GM12865 (cell line): Measurements from ENCODE around the gene POU5F2.
A peak's percentile ranks its signal among the peaks of the same experiment; 100 is the strongest.

Experiments
- DNase-seq: peaks from one replicate; pipeline ENCODE4 v3.0.0; 2010; ENCODE audit warnings: low read depth
- H3K4me3 ChIP-seq: 2 replicates; pipeline ENCODE4 v1.5.1; 2011; ENCODE audit warnings: mild to moderate bottlenecking, low read depth, low read length, control low read depth
- TF ChIP-seq, protein P1 (sequence below): IDR thresholded peaks from 2 replicates; pipeline ENCODE4 v1.5.1; 2011; ENCODE audit warnings: low read length, control low read depth, low read depth, inconsistent platforms; ENCODE audit not compliant: insufficient read depth; ENCODE audit errors: missing control alignments

POU5F2 gene

DNA sequence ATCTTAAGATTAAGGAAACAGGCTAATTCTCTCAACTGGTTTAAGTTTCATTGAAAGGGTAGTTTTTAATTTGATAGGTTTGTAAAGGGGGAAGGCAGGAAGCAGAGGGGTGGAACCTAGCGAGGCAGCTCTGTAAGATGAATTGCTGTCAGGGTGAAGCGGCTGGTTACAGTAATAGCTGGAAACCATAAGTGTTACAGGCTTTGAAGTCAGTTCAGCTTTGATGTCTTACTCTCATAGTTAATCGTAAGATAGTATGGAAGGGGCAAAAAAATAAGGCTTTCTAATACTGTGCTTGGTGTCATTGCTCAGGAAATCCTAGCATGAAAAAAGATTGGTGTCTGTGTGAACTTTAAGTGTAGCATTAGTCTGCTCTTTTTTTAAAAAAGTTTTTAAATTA, 20.3 kb downstream of the POU5F2 start:
- DNase-seq, result peak; percentile 9
- TF ChIP-seq, protein P1, sequence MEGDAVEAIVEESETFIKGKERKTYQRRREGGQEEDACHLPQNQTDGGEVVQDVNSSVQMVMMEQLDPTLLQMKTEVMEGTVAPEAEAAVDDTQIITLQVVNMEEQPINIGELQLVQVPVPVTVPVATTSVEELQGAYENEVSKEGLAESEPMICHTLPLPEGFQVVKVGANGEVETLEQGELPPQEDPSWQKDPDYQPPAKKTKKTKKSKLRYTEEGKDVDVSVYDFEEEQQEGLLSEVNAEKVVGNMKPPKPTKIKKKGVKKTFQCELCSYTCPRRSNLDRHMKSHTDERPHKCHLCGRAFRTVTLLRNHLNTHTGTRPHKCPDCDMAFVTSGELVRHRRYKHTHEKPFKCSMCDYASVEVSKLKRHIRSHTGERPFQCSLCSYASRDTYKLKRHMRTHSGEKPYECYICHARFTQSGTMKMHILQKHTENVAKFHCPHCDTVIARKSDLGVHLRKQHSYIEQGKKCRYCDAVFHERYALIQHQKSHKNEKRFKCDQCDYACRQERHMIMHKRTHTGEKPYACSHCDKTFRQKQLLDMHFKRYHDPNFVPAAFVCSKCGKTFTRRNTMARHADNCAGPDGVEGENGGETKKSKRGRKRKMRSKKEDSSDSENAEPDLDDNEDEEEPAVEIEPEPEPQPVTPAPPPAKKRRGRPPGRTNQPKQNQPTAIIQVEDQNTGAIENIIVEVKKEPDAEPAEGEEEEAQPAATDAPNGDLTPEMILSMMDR, result no peak

DNA sequence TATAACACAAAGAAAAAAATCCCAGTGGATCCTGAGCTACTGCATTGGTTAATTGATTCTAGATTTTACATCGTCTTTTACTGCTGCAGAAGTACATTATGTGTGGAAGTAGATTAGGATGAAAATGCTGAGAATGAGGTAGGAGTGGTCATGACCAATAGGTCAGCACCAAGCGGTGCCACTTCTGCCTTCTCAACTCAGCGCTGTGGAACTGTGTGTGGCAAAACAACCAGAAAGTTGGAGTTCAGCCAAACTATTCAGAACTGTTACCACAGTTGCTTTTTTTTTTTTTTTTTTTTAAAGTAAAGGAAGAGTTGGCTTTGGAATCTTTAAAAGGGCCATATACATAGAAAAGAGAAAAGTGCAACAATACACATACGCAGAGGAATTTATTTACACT, 24.2 kb downstream of the POU5F2 start:
- no peak overlapping the region for H3K4me3 ChIP-seq
- TF ChIP-seq, protein P1, result no peak
- DNase-seq, result no peak

More for the DNA sequence above, 20.3 kb downstream of the POU5F2 start:
- no peak overlapping the region for H3K4me3 ChIP-seq

DNA sequence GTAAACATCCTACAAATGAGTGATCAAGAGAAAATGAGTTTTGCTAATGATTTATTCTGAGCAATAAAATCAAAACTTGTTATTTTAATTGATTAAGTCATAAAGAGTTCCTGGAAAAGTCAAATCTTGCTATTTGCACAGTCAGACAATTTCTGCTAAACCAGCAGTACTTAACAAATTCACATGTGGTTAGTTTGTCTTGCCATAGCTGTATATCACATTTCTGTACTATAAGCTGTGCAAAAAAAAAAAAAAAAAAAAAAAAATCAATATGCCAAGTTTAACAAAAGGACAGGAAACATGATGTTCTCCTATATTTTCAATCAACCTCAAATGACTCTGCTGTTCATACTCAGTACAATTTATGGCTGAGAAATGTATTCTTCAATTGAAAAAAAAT, 24.9 kb downstream of the POU5F2 start:
- no peak for DNase-seq
- TF ChIP-seq, protein P1, result no peak
- H3K4me3 ChIP-seq, result no peak overlapping the region

DNA sequence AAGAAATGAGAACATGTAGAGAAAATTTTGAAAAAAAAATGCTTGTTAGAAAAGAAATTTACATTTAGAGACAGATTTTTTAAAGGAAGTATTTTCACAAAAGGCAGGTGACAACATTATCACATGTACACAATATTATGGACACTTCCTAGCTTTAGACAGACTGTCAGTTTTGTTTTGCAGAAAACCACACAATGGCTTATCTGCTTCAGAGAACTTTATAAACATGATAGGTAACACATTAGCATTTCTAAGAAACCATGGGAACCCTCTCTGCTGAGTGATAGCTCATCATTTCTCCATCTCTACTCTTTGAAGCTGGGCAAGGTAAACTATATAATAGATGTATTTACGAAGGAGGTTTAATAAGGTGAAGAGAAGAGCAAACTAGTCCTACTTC, 25.6 kb downstream of the POU5F2 start:
- H3K4me3 ChIP-seq, result no peak overlapping the region
- TF ChIP-seq, protein P1, result no peak
- DNase-seq, result no peak

GRCh38 chr5:93715327-93715726, 26.1 kb downstream of the POU5F2 start:
- DNase-seq, result no peak
- TF ChIP-seq, protein P1, result no peak
- H3K4me3 ChIP-seq, result no peak overlapping the region

GRCh38 chr5:93708442-93708841, 33.0 kb downstream of the POU5F2 start:
- DNase-seq, result no peak
- no peak overlapping the region for H3K4me3 ChIP-seq
- TF ChIP-seq, protein P1, result no peak

DNA sequence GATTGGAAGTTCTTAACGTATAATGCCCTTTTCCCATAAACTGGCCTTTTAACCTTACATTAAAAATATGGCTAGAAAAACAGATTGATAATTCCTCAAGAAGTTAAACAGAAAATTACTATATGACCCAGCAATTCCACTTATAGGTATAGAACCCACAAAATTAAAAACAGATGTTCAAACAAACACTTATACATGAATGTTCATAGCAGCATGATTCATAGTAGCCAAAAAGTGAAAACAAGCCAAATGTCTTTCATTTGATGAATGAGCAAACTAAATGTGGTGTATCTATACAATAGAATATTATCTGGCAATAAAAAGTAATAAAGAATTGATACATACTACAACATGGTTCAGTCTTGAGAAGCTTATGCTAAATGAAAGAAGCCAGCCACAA, 35.5 kb downstream of the POU5F2 start:
- DNase-seq, result no peak
- H3K4me3 ChIP-seq, result no peak overlapping the region
- TF ChIP-seq, protein P1, result no peak
